GM19023 (cell line): ENCODE results near the gene HIVEP3.
A peak's percentile ranks its signal among the peaks of the same experiment; 100 is the strongest.
"Not testable (repeated sequence)": the region's sequence is repeated elsewhere in the genome, so short reads cannot be mapped to it uniquely, and the experiment has no call there.

Experiments
- ATAC-seq: cut with Tn5 transposase; IDR thresholded peaks from one replicate; pipeline ENCODE4 v1.9.1; 2021; ENCODE audit warnings: mild to moderate bottlenecking, moderate library complexity; ENCODE audit not compliant: unreplicated experiment

HIVEP3 gene

DNA sequence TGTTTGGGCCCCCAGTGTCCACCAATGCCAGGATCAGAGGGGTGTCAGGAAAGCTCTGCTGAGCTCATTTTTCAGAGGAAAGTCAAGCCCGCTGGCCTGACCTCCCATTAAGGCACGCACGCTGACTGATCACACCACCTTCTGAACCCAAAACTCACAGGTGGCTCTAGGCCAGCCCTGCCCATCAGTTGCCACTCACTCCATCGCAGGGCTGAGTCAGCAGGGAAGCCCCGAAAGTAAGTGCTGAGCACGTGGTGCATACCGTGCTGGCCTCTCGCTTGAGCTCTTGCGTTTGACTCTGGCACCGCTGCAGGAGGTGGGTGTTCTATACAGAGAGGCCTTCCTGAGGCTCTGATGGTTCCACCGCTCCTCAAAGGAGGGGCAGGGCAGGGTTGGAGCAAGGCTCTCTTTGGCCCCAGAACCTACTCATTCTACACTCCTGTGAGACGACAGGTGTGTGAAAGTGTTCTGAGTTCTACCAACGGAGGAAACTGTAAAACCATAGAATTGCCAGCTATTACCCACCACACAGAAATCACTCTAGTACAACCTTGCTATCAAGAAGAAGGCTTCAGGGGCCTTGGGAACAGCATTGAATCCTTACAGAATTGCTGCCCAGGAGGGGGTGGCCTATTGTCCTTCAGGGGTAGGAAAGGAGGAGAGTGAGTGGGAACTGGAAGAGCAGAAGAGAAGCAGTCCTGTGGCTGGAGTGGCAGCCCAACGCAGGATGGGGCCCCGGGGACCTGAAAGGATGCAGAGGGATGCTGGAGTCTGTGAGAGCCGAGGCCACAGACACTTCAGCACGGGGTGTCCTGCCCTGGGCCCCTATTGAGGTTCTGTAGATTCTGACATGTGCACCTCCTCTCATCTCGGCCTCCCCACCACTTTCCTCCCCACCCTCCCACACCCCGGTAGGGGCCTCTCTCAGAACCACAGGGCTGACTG lies 219.5 kb downstream of the HIVEP3 start:
- ATAC-seq: no peak

DNA sequence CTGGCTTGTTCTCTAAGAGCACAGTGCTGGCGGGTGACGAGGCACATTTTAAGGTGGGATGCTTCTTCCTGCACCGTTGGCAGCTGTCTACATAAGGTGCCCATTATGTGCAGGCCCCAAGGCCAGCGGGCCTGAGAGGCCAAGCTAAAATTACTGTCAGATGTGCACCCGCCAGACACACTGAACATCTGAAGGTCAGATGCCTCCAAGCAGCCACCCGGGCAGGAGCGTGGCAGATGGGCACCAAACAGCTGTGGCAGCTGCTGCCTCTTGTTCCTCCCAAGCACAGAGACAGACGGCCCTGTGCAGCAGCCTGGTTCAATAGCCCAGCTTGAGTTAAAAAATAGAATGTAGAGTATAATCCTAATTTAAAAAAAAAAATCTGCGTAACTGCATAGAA lies 222.3 kb downstream of the HIVEP3 start:
- ATAC-seq: no peak

DNA sequence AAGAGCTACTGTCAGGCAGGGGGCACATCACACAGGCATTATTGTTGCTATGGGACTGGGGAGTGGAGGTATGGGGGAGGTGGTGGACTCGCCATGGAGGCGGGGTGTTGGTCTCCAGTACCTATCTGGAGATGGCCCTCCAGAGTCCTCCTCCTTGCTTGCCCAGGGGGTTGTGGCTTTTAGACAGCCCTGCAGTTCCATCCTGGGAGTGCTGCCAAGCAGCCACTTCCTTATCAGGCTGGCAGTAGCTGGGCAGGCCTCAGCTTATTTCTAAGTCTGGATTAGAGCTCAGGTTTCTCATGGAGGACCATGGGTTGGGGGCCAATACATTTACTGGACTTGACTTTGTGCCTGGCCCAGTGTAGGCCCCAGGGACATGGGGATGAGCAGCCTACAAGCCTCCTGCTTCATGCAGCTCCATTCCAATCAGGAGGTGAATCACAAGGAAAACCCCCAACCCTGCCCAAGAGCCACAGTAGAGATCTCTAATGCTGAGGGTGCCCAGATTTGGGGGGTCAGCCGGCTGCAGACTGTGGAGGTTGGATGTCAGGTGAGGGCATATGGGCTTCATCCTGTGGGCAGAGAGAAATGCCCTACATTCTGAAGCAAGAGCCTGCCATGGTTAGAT lies 223.5 kb downstream of the HIVEP3 start:
- ATAC-seq: no peak

DNA sequence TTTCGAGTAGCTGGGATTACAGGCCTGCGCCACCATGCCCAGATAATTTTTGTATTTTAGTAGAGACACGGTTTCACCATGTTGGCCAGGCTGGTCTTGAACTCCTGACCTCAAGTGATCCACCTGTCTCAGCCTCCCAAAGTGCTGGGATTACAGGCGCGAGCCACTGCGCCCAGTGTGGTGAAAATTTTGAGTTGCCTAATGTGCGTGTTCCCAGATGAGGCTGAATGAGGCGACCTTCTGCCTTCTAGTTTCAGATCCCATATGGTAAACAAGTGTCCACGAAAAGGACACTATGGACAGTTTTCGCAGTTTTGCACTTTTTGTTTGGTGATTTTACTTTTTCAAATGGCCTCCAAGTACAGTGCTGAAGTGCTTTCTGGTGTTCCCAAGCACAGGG lies 226.8 kb downstream of the HIVEP3 start:
- not testable (repeated sequence) for ATAC-seq

DNA sequence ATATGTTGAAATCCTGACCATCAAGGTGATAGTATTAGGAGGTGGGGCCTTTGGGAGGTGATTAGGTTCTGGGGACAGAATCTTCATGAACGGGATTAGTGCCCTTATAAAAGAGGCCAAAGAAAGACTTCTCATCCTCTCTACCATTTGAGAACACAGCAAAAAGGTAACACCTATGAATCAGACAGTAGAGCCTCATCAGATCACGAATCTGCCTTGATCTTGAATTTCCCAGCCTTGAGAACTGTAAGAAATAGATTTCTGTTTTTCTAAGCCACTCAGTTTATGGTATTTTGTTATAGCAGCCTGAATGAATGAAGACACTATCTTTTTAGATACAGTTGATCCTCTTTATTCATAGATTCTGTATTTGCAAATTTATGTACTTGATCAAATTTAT lies 227.3 kb downstream of the HIVEP3 start:
- no peak for ATAC-seq

DNA sequence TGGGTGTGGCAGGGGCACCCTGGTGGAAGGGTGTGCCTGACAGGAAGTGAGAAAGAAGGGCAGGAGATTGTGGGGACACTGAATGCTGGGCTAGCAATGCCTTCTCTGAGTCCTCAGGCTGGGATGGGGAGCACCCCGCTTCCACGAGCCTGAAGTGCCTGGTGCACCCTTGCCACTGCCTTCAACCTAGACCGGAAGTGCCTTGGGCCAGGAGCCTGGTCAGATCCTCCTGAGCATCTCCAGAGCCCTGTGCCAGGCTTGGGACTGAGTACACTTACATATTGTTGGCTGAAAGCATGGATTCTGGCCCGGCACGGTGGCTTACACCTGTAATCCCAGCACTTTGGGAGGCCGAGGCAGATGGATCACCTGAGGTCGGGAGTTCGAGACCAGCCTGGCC lies 228.4 kb downstream of the HIVEP3 start:
- no peak for ATAC-seq

DNA sequence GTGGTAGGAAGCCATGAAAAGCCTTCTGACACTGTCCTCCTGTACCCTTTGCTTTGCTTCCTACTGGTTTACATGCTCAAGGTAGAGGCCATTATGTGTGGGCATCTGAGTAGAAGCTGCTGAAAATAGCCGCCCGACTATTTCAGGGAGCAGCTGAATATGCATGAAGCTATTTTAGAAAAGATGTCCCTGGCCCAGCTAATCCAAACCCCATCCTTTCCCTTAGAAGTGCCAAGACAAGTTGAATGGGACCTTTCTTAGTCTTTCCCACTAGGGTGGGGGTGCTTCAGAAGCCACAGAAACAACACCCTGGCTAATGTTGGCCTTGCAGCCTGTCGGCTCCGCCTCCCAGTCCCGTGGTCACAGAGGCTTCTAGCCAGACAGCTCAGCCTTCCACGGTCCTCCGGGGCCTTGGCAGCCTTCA lies 229.2 kb downstream of the HIVEP3 start:
- no peak for ATAC-seq

DNA sequence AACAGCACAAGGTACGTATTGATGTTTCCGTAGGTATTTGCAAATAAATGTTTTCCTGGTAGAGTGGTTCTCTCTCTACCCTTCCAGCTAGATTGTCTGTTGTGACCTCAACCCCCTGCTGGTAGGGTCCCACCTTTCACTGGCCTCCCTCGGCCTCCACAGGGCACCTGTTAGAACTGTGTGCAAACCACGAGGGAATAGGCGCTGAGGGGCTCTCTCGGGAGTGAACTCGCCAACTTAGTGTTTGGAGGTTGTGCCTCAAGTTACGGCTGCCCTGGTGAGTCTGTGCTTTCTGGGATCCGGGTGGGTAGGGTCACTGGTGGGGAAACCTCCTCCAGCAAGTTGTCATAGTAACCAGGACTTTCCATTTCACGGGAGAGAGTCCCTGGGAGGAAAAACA lies 229.6 kb downstream of the HIVEP3 start:
- ATAC-seq: no peak

DNA sequence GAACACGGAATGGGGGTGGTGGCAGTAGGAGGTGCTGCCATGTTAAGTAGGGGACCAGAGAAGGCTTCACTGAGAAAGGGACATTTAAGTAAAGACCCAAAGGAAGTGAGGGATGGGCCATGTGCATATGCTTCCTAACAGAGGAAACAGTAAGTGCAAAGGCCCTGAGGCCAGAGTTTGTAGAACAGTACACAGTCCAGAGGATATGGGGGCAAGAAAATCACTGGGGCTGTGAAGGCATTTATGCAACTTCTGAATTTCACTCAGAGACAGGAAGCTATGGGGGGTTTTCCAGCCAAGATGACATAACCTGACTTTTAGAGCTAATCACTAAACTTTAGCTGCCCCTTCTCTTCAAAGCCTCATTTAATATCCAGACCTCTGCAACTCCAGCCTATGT lies 231.7 kb downstream of the HIVEP3 start:
- ATAC-seq: no peak

DNA sequence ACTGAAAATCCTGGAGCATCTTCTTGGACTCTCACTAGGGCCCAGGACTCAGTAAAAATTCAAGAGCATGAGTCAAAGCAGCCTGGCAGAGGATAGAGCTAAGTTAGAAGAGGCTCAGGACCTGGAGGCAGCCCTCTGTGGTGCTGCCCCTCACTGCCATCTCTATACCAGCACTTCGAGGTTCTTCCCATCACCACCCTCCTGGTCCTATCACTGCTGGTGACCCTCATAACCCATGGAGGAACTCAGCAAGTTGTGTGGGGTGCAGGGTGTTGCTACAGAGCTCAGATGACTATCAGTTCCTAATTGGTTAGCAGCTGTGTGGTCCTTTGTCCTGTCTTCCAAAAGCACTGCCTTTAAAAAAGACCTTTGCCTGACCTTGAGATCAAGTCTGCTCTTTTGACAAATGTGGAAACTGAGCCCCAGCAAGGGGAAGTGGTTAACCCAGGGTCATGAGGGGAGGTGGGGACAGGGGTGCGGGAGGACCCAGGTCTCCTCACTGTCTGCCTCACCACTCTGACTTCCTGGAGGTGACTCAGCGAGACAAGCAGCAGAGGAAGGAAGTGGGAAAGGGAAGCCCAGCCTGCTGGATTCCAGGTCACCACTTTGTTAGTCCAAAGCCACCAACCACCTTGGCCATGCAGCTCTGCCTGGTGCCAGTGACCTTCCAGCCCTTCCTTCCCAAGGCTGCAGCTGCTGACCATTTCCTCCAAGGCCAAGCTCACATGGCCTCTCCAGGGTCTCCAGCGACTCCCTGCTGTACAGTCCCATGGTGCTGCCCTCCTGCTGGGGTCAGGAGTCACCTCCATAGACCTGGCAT lies 234.8 kb downstream of the HIVEP3 start:
- no peak for ATAC-seq

DNA sequence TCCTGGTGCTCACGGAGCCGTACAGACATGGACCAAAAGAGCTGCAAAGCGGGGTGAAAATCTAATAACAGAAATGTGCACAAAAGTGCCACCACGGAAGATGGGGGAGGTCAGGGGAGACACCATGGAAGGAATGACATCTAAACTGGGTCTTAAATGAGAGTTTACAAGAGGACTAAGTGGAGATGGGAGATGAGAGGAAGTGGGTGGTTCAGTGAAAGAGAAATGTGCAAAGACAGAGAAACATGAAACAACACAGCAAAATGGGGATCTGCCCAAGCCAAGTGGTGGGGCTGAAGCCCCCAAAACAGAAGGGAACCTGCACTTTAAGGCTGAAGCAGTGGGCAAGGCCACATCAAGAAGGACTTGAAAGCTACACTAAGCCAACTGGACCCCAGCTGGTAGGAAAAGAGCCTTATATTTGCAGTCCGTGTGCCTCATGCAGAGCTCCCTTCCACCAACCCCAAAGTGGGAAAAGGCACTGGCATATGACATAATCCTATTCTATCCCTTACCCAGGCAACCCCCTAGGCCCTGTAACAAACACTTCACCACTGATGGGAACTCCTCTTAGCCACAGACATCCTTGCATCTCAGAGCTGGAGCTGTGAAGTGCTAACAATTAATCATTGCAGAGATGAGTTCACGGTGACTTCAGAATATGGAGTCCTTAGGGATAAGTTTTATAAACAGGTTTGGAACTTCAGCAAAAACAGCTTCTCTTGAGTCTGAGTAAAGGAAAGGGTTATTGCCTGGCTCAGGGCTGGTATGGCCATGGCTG lies 235.7 kb downstream of the HIVEP3 start:
- no peak for ATAC-seq

DNA sequence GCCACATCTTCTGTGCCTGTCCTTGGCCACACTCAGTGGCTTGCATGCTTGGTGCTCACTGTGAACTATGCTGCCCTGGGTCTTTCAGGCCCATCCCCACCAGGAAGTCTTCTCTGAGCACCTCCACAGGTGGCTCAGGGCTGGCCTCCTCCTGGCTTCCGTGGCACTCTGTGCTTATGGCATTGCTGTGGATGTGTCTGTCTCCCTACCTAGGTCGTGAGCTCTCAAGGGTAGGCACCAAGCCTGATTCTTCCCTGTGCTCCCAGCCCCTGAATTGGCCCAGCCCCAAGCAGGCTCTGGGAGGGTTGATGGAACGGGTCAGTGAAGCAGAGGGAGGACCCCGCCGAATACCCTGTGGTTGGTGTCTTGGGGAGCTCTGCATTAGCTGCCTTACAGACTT lies 236.6 kb downstream of the HIVEP3 start:
- no peak for ATAC-seq

DNA sequence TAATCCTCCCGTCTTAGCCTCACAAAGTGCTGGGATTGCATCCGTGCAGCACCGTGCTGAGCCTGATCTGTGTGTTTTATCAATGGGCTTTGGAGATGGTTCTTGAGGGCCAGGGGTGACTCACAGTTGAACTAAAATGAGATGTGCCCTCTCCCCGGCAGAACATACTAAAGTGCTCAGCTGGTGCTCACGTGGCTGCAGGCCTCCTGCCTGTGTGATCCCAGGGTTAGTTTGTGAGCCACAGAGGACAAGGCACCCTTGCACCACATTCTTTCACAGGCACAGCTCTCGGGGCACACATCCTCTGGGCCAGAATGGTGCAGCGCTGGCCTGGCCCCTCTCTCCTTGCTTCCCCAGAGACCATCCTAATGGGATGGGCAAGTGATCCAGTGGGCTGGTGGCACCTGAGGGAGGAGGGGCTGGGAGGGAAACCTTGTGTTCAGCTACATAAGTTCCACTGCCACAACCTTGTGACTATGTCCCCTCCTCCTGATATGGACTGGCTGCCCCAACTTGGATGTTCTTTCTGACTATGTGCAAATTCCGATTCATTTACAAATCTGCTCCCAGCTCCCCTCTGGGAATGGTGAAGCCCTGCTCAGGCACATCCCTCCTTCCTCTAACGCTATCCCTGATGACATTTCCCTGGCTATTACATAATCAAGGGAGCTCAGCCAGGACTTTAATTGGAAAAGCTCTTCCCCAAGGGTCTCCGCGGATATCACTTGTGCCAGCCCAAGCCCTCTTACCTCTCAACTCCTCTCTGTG lies 237.2 kb downstream of the HIVEP3 start:
- no peak for ATAC-seq

DNA sequence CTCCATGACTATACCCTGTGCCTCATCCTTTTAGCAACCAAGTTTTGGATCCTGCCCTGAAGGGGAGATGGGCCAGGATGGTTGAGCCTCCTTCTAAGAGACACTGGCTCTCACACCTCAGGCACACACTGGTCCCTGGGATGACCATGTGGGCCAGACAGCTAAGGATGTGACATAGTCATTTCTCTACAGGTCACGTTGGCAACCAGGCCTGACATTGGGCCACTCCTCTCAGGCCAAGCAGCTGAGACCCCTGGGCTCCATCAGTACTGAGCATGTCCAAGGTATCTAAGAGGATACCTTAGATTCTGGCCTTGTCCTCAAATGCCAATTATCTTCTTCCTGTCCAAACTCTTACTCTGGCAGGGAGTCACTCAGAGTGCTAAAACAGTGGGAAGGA lies 238.7 kb downstream of the HIVEP3 start:
- ATAC-seq: no peak

DNA sequence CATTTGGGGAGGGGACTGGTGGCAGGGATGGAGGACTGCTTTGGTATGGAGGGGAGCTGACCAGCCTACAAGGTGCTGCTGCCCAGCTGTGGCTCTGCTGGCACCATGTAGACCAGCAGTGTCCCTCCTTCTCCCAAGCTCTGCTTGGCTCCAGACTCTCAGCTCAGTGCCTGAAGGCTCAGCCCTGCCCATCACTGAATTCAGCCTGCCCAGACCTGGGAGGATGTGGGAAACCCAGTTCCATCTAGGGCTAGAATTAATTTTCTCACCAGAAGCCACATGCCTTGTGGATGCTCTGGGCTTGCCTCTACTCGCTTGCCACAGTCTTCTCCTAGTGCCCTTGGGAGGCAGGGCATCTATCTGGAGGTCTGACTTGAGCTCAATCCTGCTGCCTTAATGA lies 239.2 kb downstream of the HIVEP3 start:
- no peak for ATAC-seq

DNA sequence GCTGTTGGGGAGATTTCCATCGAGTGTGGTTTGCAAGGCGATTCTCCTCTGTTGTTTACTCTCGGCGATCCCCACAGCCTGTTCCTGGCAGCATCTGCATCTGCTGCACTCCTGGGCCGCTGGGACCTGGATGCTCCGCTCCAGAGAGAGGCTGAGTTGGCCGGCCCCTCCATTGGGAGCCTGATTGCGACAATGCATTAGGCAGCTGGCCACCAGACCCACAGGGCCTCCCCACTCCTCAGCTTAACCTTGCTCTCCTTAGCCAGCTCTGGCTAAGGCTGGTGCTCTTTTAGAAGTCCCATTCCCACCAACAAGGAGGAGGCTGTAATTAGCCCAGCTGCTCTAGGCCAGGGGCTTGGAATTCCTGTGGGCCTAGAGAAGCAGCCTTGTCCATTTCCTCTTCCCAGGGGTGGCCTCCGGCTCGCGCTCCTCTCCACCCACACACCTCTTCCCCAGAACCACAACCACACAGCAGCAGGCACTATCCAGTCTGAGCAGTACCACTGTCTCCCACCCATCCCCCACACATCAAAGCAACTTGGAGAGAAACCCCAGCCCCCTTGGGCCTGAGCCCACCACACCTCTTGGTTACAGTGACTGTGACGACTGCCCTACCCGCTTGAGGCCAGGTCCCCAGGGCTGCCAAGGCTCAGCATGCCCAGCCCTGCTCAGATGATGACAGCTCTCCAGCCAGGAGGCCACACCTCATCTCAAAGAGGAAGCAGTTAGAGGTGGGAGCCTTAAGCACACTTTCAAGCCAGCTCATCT lies 240.4 kb downstream of the HIVEP3 start:
- ATAC-seq: peak; percentile 60

DNA sequence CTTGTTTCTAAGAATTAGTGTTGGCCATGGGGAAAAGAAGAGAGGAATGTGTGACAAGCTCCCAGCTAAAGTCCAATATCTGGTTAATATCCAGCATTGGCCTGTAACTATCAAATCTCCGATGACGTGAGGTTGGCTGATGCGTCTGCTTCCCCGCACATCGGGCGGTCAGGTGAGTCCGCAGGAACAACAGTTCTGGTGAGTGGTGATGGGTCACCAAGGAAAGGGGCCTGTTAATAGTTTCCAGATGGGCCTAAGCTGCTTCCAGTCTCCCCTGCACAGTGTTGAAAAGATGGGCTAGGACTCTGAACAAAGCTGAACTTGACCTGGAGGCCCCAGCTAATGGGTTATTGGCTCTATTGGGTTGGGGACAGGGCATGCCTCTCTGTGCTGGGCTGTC lies 241.1 kb downstream of the HIVEP3 start:
- no peak for ATAC-seq

DNA sequence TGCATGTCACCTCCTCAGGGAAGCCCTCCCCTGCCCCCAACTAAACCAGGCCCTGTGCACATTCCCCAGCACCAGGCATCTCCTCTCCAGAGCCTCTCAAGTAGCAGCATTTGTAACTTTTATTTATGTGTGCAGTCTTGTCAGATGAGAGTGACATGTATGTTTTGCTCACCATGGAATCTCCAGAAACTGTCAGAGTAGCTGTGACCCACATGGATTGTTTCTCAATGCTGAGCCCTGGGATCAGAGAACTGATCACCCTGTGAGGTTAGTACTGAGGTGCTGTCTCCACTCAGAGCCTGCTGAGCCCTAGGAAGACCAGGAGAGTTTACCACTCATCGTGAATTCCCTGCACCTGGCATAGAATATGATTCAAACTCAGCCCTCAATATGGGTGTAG lies 243.3 kb downstream of the HIVEP3 start:
- ATAC-seq: no peak

DNA sequence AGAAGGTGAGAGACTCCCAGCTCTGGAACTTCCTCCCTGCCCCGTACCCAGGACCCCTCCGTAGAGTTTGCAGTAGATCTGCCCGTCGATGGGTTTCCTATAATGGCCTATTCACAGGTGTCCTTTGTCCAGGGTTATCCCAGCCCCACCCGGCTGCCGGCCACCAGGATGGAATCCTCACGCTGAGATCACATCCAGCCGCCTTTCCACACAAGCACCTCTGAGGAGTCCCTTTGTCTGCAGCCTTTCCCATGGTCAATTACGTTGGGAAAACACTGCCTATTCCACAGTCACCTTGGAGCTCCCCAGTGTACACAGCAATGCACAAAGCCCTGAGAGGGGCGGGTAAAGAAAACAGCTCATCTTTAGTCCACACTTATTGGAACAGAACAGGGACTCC lies 244.2 kb downstream of the HIVEP3 start:
- ATAC-seq: no peak
